Sigmoid colon (tissue), 4 donors: ENCODE data around the gene ANKRD6.

Experiments used
- EP300 ChIP-seq, 4 donors: sonication (generic); formaldehyde crosslinking; IDR thresholded peaks; one replicate each; pipeline ENCODE4 v1.6.1; 2017; ENCODE audit warnings: antibody characterized with exemption in 4 of 4
- POLR2A ChIP-seq, 2 donors: fragments of 450-650 bp; IDR thresholded peaks; one replicate each; pipeline ENCODE4 v1.6.1; 2016; ENCODE audit warnings: antibody characterized with exemption in 2 of 2, mild to moderate bottlenecking in 2 of 2, moderate library complexity in 2 of 2
- POLR2AphosphoS5 ChIP-seq, 4 donors: sonication (generic); formaldehyde crosslinking; IDR thresholded peaks; one replicate each; pipeline ENCODE4 v1.6.1; 2017; ENCODE audit warnings: antibody characterized with exemption in 4 of 4
- TF ChIP-seq, protein P1 (sequence below), 4 experiments: fragments of 450-650 bp in 3 of 4; fragments of 200-600 bp in 1 of 4; IDR thresholded peaks; one replicate each; pipeline ENCODE4 v1.5.1; 2016 to 2019; ENCODE audit warnings: antibody characterized with exemption in 4 of 4, mild to moderate bottlenecking in 3 of 4, moderate library complexity in 2 of 4

DNA sequence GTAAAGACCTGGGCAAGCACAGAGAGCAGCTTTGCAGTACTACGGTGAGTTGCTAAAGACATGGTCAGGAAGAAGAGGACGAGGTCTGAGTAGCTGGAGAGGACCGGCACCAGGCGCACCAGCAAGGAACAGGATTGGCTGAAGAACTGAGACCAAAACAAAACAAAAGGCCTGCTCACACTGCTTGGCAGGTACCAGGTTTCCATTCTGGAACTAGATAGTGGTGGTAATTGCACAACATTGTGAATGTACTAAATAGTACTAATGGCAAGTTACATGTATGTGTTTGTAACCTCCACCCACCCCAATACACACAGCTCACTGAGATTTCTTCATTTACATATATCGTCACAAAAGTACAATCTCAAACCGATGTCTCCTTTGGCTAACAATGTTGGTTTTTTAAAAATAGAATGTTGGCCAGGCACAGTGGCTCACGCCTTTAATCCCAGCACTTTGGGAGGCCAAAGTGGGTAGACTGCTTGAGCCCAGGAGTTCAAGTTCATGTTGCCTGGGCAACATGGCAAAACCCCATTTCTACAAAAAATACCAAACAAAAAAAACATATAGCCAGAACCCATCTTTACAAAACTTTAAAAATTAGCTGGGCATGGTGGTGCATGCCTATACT lies 238.1 kb downstream of the ANKRD6 start:
- TF ChIP-seq EP300 (IDR thresholded peaks at IDR 0.05) (no peak), POLR2A (IDR thresholded peaks at IDR 0.05) (no peak), POLR2AphosphoS5 (IDR thresholded peaks at IDR 0.05) (no peak)
- TF ChIP-seq, protein P1, sequence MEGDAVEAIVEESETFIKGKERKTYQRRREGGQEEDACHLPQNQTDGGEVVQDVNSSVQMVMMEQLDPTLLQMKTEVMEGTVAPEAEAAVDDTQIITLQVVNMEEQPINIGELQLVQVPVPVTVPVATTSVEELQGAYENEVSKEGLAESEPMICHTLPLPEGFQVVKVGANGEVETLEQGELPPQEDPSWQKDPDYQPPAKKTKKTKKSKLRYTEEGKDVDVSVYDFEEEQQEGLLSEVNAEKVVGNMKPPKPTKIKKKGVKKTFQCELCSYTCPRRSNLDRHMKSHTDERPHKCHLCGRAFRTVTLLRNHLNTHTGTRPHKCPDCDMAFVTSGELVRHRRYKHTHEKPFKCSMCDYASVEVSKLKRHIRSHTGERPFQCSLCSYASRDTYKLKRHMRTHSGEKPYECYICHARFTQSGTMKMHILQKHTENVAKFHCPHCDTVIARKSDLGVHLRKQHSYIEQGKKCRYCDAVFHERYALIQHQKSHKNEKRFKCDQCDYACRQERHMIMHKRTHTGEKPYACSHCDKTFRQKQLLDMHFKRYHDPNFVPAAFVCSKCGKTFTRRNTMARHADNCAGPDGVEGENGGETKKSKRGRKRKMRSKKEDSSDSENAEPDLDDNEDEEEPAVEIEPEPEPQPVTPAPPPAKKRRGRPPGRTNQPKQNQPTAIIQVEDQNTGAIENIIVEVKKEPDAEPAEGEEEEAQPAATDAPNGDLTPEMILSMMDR (IDR thresholded peaks at IDR 0.05): no peak
